Loucy (cell line): ENCODE measurements around the gene STXBP4.

ENCODE experiments used
- H2AFZ ChIP-seq: fragments of 200-600 bp; sonication (generic); 2 replicates; pipeline ENCODE4 v1.6.0; 2016; ENCODE audit warnings: antibody characterized with exemption, mild to moderate bottlenecking, low read length, moderate library complexity
- H3F3A ChIP-seq: fragments of 200-600 bp; 2 replicates; pipeline ENCODE4 v1.6.0; 2016; ENCODE audit warnings: antibody characterized with exemption, low read depth, mild to moderate bottlenecking
- H3K27me3 ChIP-seq: fragments of 200-600 bp; sonication (generic); 2 replicates; pipeline ENCODE4 v1.6.1; 2014; ENCODE audit warnings: low read length, mild to moderate bottlenecking; ENCODE audit not compliant: insufficient read depth, poor library complexity, severe bottlenecking
- H3K36me3 ChIP-seq: fragments of 200-600 bp; sonication (generic); 2 replicates; pipeline ENCODE4 v1.6.1; 2016; ENCODE audit warnings: low read length; ENCODE audit not compliant: insufficient read depth
- H3K4me1 ChIP-seq: fragments of 200-600 bp; sonication (generic); 2 replicates; pipeline ENCODE4 v1.5.1; 2014; ENCODE audit warnings: low read length, mild to moderate bottlenecking; ENCODE audit not compliant: insufficient read depth, poor library complexity, severe bottlenecking
- H3K4me2 ChIP-seq: fragments of 200-600 bp; sonication (generic); 2 replicates; pipeline ENCODE4 v1.6.0; 2014; ENCODE audit warnings: antibody characterized with exemption, low read length, low read depth, mild to moderate bottlenecking; ENCODE audit not compliant: poor library complexity, severe bottlenecking
- H3K4me3 ChIP-seq: fragments of 200-600 bp; sonication (generic); 2 replicates; pipeline ENCODE4 v1.5.1; 2014; ENCODE audit warnings: low read length, mild to moderate bottlenecking, mixed read lengths; ENCODE audit not compliant: poor library complexity, severe bottlenecking
- H3K79me2 ChIP-seq: fragments of 200-600 bp; sonication (generic); 2 replicates; pipeline ENCODE4 v1.6.1; 2014; ENCODE audit warnings: low read length; ENCODE audit not compliant: insufficient read depth
- H3K9ac ChIP-seq: fragments of 200-600 bp; sonication (generic); 2 replicates; pipeline ENCODE4 v1.6.0; 2014; ENCODE audit warnings: mild to moderate bottlenecking, low read depth, low read length, moderate library complexity; ENCODE audit not compliant: poor library complexity, severe bottlenecking
- H3K9me2 ChIP-seq: fragments of 200-600 bp; sonication (generic); replicated peaks from 2 replicates; pipeline ENCODE4 v1.6.1; 2016; ENCODE audit warnings: low read depth, low read length, mixed read lengths
- H3K9me3 ChIP-seq: fragments of 200-600 bp; sonication (generic); 2 replicates; pipeline ENCODE4 v1.6.1; 2014; ENCODE audit warnings: mild to moderate bottlenecking, antibody characterized with exemption, low read length, low read depth; ENCODE audit not compliant: insufficient read depth
- H4K20me1 ChIP-seq: fragments of 200-600 bp; sonication (generic); 2 replicates; pipeline ENCODE4 v1.6.0; 2014; ENCODE audit warnings: antibody characterized with exemption, low read length, mild to moderate bottlenecking; ENCODE audit not compliant: insufficient read depth, poor library complexity, severe bottlenecking
- CTCF ChIP-seq: fragments of 200-600 bp; sonication (generic); conservative IDR thresholded peaks from 2 replicates; pipeline ENCODE4 v1.5.1; 2014; ENCODE audit warnings: mild to moderate bottlenecking, antibody characterized with exemption, low read length
- EZH2phosphoT487 ChIP-seq: fragments of 200-600 bp; IDR thresholded peaks from 2 replicates; pipeline ENCODE4 v1.6.1; 2018; ENCODE audit warnings: antibody characterized with exemption, mild to moderate bottlenecking, moderate library complexity, borderline replicate concordance

STXBP4 gene

DNA sequence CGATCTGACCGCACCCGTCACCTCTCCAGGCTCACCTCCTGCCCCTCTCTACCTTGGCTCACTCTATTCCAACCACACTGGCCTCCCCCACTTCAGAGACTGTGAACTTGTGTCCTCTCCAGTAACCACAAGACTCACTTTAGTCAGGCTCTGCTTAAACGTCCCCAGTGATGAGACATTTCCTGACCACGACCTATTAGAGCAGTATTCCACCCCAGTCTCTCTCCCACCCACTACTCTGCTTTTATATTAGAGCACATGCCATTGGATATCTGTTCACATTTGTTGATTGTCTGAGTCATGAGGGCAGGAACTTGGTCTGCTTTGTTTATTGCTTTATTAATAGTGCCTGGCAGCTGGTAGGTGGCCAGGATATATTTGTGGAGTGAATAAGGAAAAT, 20.2 kb upstream of the STXBP4 start:
- Histone ChIP-seq H3K4me2 (peak overlapping the region; percentile 19), H3K9ac (no peak overlapping the region), H3K4me3 (no peak overlapping the region), H3K4me1 (peaks cover 46% of the 10 kb centered on the region), H3K79me2 (no peaks in the 10 kb centered on the region), H3K9me2 (no peaks in the 10 kb centered on the region), H3F3A (no peaks in the 10 kb centered on the region), H3K27me3 (no peaks in the 10 kb centered on the region), H3K9me3 (no peaks in the 10 kb centered on the region), H4K20me1 (no peaks in the 10 kb centered on the region), H3K36me3 (no peaks in the 10 kb centered on the region), H2AFZ (no peak overlapping the region)
- TF ChIP-seq EZH2phosphoT487: no peak
- TF ChIP-seq CTCF: no peak

DNA sequence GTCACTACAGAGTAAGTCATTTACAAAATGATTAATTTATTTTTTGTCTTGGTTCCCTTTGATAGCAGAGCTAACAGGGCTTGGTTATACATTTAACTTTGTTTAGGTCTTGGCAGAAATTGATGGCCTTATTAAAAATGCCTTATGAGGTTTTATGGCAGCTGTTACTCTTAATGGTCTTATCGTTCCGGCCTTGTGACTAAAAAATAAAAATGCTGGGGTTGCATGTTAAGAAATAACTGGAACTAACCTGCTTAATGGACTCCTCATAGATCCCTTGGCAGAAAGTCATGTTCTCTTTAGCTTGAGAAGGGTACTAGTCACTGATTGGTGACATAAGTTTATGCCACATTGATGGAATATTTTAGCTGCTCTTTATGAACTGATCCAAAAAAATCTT, 18.4 kb upstream of the STXBP4 start:
- Histone ChIP-seq H4K20me1 (no peaks in the 10 kb centered on the region), H3K9ac (no peak overlapping the region), H3K9me3 (no peaks in the 10 kb centered on the region), H3K4me2 (no peak overlapping the region), H3K36me3 (no peaks in the 10 kb centered on the region), H3K79me2 (no peaks in the 10 kb centered on the region), H2AFZ (no peak overlapping the region), H3K4me3 (no peak overlapping the region), H3K27me3 (no peaks in the 10 kb centered on the region), H3F3A (no peaks in the 10 kb centered on the region), H3K9me2 (no peaks in the 10 kb centered on the region), H3K4me1 (peaks cover 39% of the 10 kb centered on the region)
- TF ChIP-seq EZH2phosphoT487 (no peak), CTCF (no peak)

- no peak overlapping the region for H3K9ac ChIP-seq
- no peaks in the 10 kb centered on the region for H3K79me2 ChIP-seq
- H4K20me1 ChIP-seq: no peaks in the 10 kb centered on the region
- no peaks in the 10 kb centered on the region for H3F3A ChIP-seq
- H2AFZ ChIP-seq: no peak overlapping the region
- H3K4me3 ChIP-seq: no peak overlapping the region
- H3K36me3 ChIP-seq: no peaks in the 10 kb centered on the region
- H3K4me1 ChIP-seq: peaks cover 27% of the 10 kb centered on the region
- H3K4me2 ChIP-seq: no peak overlapping the region
- H3K27me3 ChIP-seq: no peaks in the 10 kb centered on the region
- no peaks in the 10 kb centered on the region for H3K9me2 ChIP-seq
- H3K9me3 ChIP-seq: no peaks in the 10 kb centered on the region
- no peak for TF ChIP-seq CTCF
- no peak for TF ChIP-seq EZH2phosphoT487
Observed at GRCh38 chr17:54951286-54951685, 17.3 kb upstream of the STXBP4 start.
